GM19099 (cell line): ENCODE measurements around the gene FOXN3.

Experiments
- POLR2A ChIP-seq: IDR thresholded peaks from 3 replicates; pipeline ENCODE4 v1.6.1; 2011; ENCODE audit warnings: low read depth; ENCODE audit not compliant: insufficient read length; ENCODE audit errors: extremely low read depth

FOXN3 gene

GRCh38 chr14:89370381-89370780, 46.7 kb downstream of the FOXN3 start:
- TF ChIP-seq POLR2A, result no peak

- no peak for TF ChIP-seq POLR2A
These were observed 47.4 kb downstream of the FOXN3 start for GRCh38 chr14:89369656-89370055.

- TF ChIP-seq POLR2A, result no peak
These were observed 48.2 kb downstream of the FOXN3 start for GRCh38 chr14:89368490-89369477.

- no peak for TF ChIP-seq POLR2A
These were observed 49.3 kb downstream of the FOXN3 start for GRCh38 chr14:89367779-89368120.

- TF ChIP-seq POLR2A, result no peak
These were observed 49.9 kb downstream of the FOXN3 start for GRCh38 chr14:89366864-89367778.

GRCh38 chr14:89365061-89365801, 51.8 kb downstream of the FOXN3 start:
- peak; percentile 44 for TF ChIP-seq POLR2A

GRCh38 chr14:89364316-89364715, 52.7 kb downstream of the FOXN3 start:
- TF ChIP-seq POLR2A, result no peak

GRCh38 chr14:89360277-89360676, 56.8 kb downstream of the FOXN3 start:
- TF ChIP-seq POLR2A, result no peak

- no peak for TF ChIP-seq POLR2A
These were observed 57.4 kb downstream of the FOXN3 start for GRCh38 chr14:89359477-89360222.

GRCh38 chr14:89357655-89358297, 59.3 kb downstream of the FOXN3 start:
- no peak for TF ChIP-seq POLR2A

- TF ChIP-seq POLR2A, result no peak
These were observed 60.1 kb downstream of the FOXN3 start for GRCh38 chr14:89356927-89357326.

GRCh38 chr14:89356496-89356895, 60.5 kb downstream of the FOXN3 start:
- no peak for TF ChIP-seq POLR2A

- no peak for TF ChIP-seq POLR2A
These were observed 63.3 kb downstream of the FOXN3 start for GRCh38 chr14:89353766-89354113.

GRCh38 chr14:89352976-89353765, 63.9 kb downstream of the FOXN3 start:
- no peak for TF ChIP-seq POLR2A
